Bone marrow (tissue), 2 donors: ENCODE results near the gene FHOD1.

Experiments used
- DNase-seq, 2 donors: peaks; one replicate each; lab custom pipeline; 2025; lab: John Stamatoyannopoulos, UW

FHOD1 gene

DNA sequence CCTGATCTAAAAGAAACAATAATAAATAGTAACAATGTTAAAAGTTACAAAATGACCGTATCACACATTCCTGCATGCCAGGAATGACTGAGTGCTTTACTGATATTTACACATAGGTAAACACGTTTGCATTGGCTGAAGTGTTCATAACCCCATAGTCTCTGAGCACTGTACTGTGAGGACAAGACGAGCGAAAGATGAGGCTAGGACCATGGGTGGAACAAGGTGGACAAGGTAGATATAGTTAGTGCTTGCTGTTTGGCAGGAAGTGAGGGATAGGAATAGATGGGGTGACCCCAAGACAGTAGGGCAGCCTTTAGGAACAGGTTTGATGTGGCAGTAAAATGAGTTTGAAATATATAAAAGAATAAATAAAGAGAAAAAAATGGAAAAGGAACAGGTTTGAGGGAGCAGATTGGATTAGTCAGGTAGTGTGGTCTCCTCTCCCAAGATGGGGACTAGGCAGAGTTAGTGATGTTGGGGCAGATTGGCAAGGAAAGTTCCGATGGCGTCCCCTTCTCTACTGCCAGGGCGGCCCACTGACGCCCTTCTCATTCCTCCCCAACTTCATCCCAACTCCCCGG is 55.8 kb downstream of the FHOD1 start:
- DNase-seq, result no peak

DNA sequence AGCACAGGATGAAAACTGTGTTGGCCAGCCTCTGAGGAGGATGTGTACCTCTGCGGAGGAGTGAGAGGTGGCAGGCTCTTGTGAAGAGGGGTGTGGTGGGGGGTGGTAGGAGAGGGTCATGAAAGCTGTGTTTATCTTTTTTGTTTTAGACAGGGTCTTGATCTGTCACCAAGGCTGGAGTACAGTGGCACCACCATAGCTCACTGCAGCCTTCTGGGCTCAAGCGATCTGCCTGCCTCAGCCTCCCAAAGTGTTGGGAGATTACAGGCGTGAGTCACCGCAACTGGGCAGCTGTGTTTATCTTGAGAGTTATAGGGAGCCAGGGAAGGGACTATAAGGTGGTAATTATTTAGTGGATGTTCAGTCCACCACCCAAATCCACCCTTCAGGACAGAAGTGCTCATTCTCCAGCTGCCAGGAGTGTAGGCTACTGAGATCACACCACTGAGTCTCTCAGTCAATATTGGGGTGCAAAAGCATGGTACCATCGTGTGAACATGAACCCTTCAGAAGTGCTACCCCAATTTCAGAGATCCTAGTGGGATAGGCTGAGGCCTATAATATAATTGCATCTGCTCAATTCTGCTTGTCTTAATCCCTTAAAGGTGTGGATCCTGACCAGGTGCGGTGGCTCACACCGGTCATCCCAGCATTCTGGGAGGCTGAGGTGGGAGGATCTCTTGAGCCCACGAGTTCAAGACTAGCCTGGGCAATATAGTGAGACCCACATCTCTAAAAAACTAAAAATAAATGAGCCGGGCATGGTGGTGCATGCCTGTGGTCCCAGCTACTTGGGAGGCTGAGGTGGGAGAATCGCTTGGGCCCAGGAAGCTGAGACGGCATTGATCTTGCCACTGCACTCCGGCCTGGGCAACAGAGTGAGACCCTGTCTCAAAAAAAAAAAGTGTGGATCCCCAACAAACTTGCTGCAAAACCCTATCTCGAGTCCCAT is 56.6 kb downstream of the FHOD1 start:
- DNase-seq, result no peak

DNA sequence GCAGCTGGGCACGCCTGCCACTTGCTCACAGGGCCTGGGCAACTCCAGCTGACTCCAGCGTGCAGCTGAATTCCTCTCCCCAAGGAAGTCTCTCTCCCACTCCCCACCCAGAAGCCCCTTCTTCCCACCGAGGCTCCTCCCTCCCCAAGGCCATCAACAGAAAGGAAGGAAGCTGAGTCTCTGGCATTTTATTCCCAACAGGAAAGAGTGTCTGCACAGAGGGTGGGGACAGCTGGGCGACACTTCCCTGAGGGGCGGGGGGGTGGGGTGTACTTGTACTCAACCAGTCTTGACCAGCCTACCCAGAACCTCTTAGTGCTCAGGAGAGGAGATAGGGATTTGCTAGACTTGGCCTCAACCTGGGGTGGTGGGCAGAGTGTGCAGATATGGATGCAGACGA is 57.2 kb downstream of the FHOD1 start, which contains the start of gene EXOC3L1:
Gene EXOC3L1 (minus strand): TSS at position 96 of the 400 bp plus-strand sequence. CDS start 460 bp downstream, outside the sequence.
- DNase-seq, result no peak

DNA sequence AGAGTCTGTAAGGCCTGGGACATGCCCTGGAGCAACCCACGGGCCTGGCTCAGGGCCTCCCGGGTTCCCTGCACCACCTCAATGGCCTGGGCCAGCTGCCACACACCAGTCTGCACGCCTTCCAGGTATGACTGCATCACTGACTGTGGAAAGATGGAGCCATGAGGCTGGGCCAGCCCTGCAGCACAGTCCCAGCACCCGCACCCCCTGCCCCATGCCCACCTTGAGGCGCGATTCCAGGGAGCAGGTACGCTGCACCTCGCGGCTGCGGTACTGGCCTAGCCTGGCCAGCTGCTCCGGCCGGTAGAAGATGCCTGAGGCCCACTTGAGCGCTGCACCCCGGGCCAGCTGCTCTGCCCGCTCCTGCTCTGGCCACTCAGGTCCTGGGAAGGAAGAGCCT is 58.5 kb downstream of the FHOD1 start:
- DNase-seq, result no peak

DNA sequence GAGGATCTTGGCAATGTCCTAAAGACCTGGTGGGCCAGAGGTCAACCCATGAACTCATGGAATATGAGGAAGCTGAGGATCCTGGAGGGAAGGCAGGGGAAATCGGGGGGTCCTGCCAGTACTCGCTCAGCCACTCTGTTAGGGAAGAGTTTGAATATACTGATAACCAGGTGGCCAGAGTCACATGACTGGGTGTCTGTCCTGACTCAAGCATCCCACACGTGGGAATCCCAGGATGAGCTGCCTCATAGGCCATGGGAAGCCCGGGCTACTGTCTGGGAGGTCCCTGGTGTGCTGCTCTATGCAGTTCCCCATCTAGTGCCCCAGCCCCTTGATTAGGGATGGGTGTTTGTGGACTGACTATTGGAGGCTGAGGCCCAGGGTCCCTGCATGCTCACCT is 59.0 kb downstream of the FHOD1 start:
- DNase-seq, result no peak

DNA sequence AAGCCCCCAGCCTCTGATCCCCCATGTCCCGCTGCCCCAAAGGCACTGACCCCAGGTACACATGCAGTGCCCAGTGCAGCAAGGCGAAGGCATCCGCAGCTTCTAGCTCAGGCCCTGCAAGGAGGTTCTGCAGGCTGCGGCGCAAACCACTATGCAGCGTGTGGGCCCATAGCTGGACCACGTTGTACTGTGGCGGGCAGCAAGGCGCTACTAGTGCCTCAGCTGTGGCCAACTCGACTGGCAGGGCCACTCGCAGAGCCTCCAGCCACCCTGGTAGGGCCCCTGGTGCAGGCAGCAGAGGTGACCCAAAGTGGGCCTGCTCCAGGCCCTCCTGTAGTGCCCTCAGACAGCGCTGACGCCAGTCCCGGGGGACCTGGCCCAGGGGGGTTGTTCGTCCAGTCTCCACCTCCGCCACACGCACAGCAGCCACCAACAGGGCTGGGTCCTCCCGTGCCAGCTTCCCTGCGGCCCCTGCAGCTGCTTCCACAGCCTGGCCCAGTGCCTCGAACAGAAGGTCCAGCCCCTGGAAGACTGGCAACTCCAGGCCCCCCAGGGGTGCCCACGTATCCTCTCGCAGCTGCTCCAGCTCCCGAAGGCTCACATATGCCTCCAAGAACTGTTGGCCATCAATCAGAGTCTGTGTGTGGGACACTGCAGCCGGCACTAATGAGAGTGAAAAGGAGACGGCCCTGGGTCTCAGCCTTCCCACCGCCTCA is 59.9 kb downstream of the FHOD1 start:
- no peak for DNase-seq

DNA sequence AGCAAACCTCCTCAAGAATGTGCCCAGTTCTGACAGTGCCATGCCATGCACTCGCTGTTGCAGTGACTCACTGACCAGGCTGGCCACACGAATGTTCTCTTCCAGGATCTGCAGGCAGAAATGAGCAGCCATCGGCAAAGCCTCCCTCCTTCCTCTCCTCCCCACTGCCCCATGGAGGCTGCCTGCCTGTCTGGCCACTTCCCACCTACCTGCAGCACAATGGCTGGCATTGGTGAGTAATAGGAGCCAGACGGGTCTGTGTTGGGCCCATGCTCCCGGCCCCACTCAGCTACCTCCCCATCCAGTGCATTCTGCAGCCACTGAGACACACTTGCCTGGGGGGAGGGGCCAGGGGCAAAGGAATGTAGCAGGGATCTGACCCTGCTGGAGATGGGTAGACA is 60.7 kb downstream of the FHOD1 start:
- DNase-seq, result no peak

DNA sequence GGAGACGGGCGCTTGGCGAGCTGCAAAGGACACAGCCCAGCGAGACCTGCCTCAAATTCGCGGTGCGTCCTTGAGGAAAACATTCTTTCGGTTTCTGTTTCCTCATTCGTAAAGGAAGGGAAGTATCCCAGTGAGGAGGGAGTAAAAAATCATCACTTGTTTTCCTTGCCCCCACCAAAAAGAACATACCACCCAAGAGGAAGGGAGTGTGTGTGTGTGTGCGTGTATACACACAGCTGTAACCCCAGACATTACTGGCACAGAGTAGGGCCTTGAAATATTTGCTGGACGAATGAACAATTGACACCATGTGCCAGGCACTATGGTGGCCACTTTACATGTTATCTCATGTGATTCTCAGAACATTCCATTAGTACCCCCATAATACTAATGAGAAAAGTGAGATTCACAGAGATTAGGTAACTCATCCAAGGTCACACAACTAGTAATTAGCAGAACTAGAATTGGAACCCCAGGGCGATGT is 61.6 kb downstream of the FHOD1 start:
- no peak for DNase-seq

DNA sequence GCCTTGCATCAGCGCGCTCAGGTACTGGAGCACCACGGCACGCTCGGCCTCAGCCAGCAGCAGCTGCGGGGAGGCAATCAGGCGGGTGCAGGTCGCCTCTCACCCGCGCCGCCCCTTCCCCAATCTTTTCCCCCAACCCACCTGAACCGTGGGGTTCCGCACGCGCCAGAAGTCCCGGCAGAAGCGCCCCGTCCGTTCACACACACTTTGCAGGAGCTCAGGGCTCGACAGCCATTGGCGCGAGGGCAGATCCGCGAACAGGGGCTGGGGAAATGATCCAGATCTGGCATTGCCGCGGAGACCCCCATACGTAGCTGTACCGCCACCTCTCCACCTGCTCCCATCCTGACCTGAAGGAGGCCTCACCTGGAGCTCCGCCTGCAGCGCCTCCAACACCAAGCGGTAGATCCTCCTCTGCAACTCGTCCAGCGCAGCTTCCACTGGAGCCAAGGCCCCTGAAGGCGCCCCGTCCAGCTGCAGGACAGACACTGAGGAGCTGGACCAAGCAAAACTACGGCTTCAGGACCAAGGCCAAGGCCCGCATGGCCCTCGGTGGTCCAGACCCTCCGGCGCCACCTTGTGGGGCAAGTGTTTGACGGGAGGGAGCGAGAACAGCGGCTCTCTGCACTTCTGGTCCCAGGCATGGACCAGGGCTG is 62.2 kb downstream of the FHOD1 start:
- DNase-seq, result peak; percentile 39 to 50

DNA sequence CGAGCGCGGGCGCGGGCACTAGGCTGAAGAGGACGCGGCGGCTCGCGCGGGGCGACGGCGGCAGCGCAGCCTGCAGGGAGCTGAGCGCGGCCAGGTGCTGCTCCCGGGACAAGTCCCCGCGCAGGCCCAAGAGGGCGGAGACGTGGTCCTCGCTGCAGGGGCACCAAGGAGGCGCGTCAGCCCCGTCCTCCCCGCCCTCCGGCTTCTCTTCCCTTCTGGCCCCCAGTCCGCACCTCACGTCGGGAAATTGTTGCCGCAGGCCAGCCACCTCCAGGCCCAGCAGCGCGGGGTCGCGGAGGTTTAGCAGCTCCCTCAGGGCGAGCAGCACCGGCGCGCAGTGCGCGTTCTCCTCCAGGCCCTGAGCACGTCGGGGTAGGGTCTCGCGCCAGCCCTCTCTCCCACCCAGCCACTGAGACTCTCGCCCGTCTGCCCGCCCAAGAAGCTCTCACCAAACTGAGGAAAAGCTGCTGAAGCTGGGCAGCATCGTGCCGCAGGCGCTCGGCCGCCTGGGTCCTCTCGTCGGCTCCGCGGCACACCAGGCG is 62.8 kb downstream of the FHOD1 start:
- no peak for DNase-seq

DNA sequence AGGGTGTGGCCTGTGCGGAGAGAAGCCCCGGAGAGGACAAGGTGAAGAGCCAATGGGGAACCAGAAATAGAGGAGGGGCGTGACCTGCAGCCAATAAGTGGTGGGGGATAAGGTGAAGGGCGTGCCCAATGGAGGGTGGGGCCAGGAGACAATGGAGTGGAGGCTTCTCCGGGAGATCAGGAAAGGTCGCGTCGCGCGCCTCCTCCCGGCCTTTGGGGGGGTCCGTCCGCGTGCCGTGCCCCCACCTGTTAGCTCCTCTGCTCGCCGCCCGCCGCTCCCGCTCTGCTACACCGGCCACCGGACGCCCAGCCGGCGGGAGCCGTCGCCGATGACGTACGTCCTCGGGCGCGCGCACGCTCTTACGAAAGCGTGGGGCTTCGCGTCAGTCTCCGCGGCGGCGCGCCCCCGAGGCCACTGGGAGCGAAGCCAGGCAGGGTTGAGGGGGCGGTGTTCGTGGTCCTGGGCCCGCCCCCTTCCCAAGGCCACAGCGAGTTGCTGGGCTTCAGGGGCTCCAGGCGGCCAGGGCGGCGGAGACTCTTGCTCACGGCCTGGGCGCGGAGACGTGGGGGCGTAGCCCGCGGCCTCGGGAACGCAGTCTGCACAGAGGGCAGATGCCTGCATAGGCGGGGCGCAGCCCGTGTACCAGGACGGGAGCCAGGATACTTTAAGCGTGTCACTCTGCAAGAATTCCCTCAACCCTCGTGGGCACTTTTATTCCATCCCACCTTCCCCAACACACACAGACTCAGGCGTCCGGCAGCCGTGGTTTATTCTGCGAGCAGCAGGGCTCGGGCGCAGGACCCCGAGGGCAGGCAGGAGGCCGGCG is 63.4 kb downstream of the FHOD1 start, which contains the start of gene MATCAP1:
Gene MATCAP1 (minus strand): TSS at position 337 of the 826 bp plus-strand sequence. CDS start 3,353 bp downstream, outside the sequence.
- peak; percentile 99 for DNase-seq

DNA sequence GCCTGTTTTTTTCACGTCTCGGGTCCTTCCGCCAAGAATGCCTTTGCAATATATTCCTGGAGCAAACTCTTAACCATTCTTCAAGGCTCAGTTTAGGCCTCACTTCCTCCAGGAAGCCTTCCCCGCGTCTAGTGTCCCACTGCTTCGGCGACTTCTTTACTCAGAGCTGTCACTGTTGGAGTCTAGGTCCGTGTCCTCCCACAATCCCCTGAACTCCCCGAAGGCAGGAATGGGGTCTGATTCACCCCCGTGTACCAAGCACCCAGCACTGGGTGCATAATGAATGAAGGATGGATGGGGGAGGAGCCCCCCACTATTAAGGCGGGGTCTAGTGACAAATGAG is 64.0 kb downstream of the FHOD1 start:
- DNase-seq, result no peak

DNA sequence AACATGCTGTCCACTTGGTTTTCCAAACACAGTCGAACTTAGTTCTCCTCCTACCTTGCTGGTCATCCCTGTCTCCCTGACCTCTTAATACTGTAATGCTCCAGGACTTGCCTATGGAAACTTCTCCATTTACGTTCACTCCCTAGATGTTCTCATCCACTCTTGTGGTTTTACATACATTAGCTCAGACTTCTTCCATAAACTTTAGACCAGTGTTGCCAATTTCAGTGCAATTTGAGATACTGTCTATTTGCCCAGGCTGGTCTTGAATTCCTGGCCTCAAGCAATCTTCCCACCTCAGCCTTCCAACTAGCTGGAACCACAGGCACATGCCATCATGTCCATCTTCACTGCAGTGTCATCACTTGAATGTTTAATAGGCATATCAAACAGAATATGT is 65.0 kb downstream of the FHOD1 start:
- DNase-seq, result no peak

DNA sequence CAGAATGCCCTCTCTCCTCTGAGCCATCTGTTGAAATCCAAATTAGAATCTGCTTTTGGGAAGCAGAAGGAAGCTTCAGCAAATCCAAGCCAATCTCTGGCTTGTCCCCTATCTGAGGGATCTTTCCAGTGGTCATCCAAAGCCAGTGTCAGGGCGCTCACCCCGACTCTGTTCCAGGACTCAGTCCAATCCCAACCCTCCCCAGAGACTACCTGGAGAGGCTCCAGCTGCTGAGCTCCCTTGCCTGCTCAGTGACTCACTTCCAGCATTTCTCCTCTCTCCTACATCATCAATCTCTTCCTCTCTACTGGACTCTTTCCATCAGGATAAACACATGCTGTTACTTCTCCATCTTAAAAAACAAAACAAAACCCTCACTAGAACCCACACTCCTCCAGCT is 65.9 kb downstream of the FHOD1 start:
- DNase-seq, result no peak

DNA sequence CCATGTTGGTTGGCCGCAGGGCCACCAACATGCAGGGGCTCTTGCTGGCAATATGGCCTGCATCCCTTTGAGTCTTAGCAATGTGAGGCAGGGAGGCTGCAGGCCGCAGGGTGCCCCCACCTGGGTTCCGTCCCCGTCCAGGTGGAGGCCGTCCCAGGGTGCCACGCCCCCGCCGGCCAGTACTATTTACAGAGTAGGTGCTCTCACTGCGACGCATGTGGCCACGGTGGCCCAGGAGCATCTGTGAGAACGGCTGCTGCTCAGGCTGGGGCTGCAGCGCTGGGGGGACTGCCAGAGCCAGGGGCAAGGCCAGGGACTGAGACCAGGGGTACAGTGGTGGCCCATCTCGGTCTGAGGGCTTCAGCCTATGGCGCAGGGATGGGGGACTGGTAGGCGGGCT is 67.1 kb downstream of the FHOD1 start:
- no peak for DNase-seq

DNA sequence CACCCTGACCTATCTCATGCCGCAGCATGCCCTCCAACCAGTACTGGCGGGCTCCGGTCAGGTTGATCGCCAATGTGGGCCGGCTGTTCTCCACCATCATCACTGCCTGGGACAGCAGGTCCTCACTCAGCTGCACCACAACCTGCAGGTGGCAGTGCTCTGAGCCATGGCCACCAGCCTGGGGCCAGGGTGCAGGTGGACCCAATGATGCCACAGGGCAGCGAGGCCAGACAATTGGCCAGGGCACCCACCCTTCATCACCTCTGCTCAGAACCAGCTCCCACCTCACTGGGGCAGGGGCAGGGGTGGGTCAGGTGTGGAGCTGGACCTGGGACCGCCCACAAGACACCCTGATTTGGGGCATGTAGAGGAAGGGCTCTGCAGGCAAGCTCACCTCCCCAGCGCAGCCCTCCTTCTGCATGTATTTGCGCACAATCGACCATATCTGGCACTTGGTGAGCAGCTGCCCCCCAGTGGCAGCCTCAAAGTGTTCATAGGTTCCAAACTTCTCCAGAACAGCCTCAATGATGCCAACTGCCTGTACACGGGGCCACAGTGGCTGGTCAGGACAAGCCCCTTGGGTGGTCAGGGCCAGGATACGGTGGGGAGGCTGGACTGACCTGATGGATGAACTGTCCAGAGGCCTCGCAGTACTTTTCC is 67.7 kb downstream of the FHOD1 start:
- DNase-seq, result no peak
